Thoracic aorta (tissue), 2 donors: ENCODE measurements around the gene METTL2B. TPM values are rescaled to one million over a fixed set of nuclear protein-coding genes. Genes with fewer than 3 reads are reported as not detected.

Experiments used
- ATAC-seq: fragments of 150-250 bp; one replicate; pipeline ENCODE4 v1.8.0; 2017; ENCODE audit warnings: low read depth; ENCODE audit not compliant: insufficient number of reproducible peaks, low FRiP score
- DNase-seq: peaks from one replicate; pipeline ENCODE4 v3.0.0-alpha.2; 2020; ENCODE audit warnings: low spot score
- H3K27ac ChIP-seq, 2 donors: fragments of 200-600 bp; sonication (generic); 1 replicate in 1 of 2; 2 replicates in 1 of 2; pipeline ENCODE4 v1.5.1; 2016; ENCODE audit warnings: mild to moderate bottlenecking in 2 of 2, moderate library complexity in 2 of 2
- H3K27me3 ChIP-seq: fragments of 200-600 bp; sonication (generic); replicated peaks from 2 replicates; pipeline ENCODE4 v1.6.0; 2016; ENCODE audit warnings: mild to moderate bottlenecking; ENCODE audit not compliant: insufficient read depth
- H3K36me3 ChIP-seq: fragments of 200-600 bp; sonication (generic); one replicate; pipeline ENCODE4 v1.5.1; 2016
- H3K4me1 ChIP-seq, 2 donors: fragments of 200-600 bp; sonication (generic); 1 replicate in 1 of 2; 2 replicates in 1 of 2; pipeline versions ENCODE4 v1.5.1 to v1.6.0; 2016; ENCODE audit warnings: low read depth in 2 of 2, mild to moderate bottlenecking in 1 of 2; ENCODE audit not compliant: control insufficient read depth in 1 of 2
- H3K4me3 ChIP-seq: fragments of 200-600 bp; sonication (generic); 2 replicates; pipeline ENCODE4 v1.5.1; 2016; ENCODE audit warnings: mild to moderate bottlenecking
- H3K9me3 ChIP-seq: fragments of 200-600 bp; sonication (generic); 2 replicates; pipeline ENCODE4 v1.5.1; 2016
- total RNA-seq, 2 donors: library from RNA; depleted of rRNA; stranded (reverse); fragments of >200 nt; gene quantifications; one replicate each; pipeline versions ENCODE4 v1.1.0 to v1.2.3, GENCODE V29; 2016
- TF ChIP-seq, protein P1 (sequence below): fragments of 200-600 bp; sonication (generic); IDR thresholded peaks from one replicate; pipeline ENCODE4 v1.5.1; 2019; ENCODE audit warnings: antibody characterized with exemption

The METTL2B gene
- total RNA-seq, 2 donors from 2014 or later = 14.6 to 49.0 TPM

DNA sequence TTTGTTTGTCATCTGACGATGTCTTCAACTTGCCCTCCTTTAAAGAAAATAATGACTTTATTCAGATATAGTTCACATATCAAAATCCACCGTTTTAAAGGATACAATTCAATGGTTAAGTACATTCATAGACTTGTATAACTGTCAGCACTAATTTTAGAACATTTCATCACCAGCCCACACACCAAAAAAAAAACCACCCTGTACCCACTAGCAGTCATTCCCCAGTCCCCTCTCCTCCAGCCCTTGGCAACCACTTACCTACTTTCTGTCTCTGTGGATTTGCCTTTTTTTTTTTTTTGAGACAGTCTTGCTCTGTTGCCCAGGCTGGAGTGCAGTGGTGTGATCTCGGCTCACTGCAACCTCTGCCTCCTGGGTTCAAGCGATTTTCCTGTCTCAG is 26.1 kb upstream of the METTL2B start:
- TF ChIP-seq, protein P1, sequence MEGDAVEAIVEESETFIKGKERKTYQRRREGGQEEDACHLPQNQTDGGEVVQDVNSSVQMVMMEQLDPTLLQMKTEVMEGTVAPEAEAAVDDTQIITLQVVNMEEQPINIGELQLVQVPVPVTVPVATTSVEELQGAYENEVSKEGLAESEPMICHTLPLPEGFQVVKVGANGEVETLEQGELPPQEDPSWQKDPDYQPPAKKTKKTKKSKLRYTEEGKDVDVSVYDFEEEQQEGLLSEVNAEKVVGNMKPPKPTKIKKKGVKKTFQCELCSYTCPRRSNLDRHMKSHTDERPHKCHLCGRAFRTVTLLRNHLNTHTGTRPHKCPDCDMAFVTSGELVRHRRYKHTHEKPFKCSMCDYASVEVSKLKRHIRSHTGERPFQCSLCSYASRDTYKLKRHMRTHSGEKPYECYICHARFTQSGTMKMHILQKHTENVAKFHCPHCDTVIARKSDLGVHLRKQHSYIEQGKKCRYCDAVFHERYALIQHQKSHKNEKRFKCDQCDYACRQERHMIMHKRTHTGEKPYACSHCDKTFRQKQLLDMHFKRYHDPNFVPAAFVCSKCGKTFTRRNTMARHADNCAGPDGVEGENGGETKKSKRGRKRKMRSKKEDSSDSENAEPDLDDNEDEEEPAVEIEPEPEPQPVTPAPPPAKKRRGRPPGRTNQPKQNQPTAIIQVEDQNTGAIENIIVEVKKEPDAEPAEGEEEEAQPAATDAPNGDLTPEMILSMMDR = no peak
- H3K27ac ChIP-seq = peak overlapping the region in 1 of 2 donors; percentile 8
- DNase-seq = no peak
- H3K4me3 ChIP-seq = no peak overlapping the region
- H3K4me1 ChIP-seq = peaks cover 14 to 58% of the 10 kb centered on the region in 2 donors
- ATAC-seq = no peak
- no peaks in the 10 kb centered on the region for H3K9me3 ChIP-seq
- H3K27me3 ChIP-seq = no peaks in the 10 kb centered on the region
- no peaks in the 10 kb centered on the region for H3K36me3 ChIP-seq

DNA sequence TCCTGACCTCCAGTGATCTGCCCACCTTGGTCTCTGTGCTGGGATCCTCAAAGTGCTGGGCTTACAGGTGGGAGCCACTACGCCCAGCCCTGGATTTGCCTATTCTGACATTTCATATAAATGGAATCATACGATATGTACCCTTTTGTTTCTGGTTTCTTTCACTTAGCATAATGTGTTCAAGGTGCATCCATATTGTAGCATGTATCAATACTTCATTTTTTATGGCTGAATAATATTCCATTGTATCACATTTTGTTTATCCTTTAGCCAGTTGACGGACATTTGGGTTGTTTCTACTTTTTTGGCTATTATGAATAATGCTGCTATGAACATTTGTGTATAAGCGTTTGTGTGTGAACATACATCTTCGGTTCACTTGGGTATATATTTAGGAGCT is 25.6 kb upstream of the METTL2B start:
- Histone ChIP-seq H3K36me3 (no peaks in the 10 kb centered on the region), H3K27ac (peak overlapping the region in 1 of 2 donors; percentile 8), H3K4me3 (no peak overlapping the region), H3K4me1 (peaks cover 14 to 54% of the 10 kb centered on the region in 2 donors), H3K9me3 (no peaks in the 10 kb centered on the region), H3K27me3 (no peaks in the 10 kb centered on the region)
- ATAC-seq (no peak), DNase-seq (no peak)
- TF ChIP-seq, protein P1 = no peak

DNA sequence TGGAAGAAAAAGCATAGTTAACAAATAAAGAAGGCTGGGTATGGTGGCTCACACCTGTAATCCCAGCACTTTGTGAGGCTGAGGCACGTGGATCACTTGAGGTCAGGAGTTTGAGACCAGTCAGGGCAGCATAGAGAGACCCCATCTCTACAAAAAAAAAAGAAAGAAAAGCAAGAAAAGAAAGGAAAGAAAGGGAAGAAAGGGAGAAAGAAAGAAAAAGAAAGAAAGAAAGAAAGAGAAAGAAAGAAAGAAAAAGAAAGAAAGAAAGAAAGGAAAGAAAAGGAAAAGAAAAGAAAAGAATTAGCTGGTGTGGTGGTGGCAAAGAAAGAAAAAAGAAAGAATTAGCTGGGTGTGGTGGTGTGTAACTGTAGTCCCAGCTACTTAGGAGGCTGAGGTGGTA is 24.0 kb upstream of the METTL2B start:
- peak overlapping the region in 1 of 2 donors; percentile 21 for H3K27ac ChIP-seq

DNA sequence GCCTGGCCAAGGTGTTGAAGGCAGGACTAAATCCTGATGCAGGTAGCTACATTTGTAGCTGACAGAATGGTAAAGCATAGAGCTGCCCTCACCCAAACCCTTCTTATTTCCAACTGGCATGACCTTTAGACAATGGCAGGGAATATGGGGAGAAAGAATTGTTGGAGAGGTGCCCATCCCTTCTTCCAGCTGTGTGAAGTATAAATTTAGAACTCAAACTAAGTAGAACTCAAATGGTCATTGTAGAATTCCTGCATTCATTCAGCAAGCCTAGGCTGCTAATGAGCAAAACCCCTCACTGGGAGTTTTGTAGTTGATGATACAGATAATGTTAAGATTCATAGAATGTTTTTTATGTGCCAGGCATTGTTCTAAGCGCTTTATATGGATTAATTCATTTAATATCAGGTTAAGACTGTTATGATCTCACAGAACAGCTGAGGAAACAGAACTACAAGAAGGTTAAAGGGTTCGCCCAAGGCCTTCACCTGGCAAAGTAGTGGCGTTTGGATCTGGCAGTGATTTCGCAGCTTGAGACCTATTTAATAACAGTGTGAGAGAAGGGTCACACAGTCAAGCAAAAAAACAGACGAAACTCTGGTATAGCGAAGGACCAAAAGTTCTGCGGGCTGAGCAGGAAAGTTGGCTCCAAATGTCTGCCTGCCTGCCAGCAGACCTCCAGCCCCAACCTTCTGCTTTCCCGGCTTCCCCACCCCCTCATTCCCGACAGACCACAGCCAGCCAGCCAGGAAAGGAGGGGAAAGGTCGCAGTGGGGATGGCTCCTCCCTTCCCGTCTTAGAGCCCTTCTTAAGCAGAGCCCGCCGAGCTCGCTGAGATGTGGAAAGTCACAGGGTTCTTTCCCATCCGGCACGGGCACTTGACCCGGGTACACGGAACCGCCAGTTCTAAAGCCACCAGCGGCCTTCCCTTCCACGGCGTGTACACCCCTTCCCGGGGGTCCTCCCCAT is 22.4 kb upstream of the METTL2B start:
- peak; percentile 79 for DNase-seq
- TF ChIP-seq, protein P1 = no peak
- peak; percentile 58 for ATAC-seq
- Histone ChIP-seq H3K27ac (peak overlapping the region; percentile 91 to 97), H3K36me3 (no peaks in the 10 kb centered on the region), H3K4me1 (peaks cover 26 to 77% of the 10 kb centered on the region in 2 donors), H3K4me3 (peak overlapping the region; percentile 85), H3K27me3 (no peaks in the 10 kb centered on the region), H3K9me3 (no peaks in the 10 kb centered on the region)

More for the DNA sequence above, 24.0 kb upstream of the METTL2B start:
- Histone ChIP-seq H3K4me3 (no peak overlapping the region), H3K27me3 (no peaks in the 10 kb centered on the region), H3K36me3 (no peaks in the 10 kb centered on the region), H3K9me3 (no peaks in the 10 kb centered on the region), H3K4me1 (peaks cover 21 to 62% of the 10 kb centered on the region in 2 donors)
- ATAC-seq (no peak), DNase-seq (no peak)
- TF ChIP-seq, protein P1 = no peak

- H3K27me3 ChIP-seq = no peaks in the 10 kb centered on the region
- H3K4me1 ChIP-seq = peaks cover 26 to 80% of the 10 kb centered on the region in 2 donors
- H3K36me3 ChIP-seq = no peaks in the 10 kb centered on the region
- ATAC-seq (no peak), DNase-seq (no peak)
- peak overlapping the region; percentile 91 to 97 for H3K27ac ChIP-seq
- no peaks in the 10 kb centered on the region for H3K9me3 ChIP-seq
- peak overlapping the region; percentile 85 for H3K4me3 ChIP-seq
- TF ChIP-seq, protein P1 = peak; percentile 18
These were observed 21.6 kb upstream of the METTL2B start for GRCh38 chr7:128454808-128455542.
